Skeletal muscle tissue (tissue), 4 donors: Measurements from ENCODE around the gene CALY. TPM values are rescaled to one million over a fixed set of nuclear protein-coding genes. Genes with fewer than 3 reads are reported as not detected.
A peak's percentile ranks its signal among the peaks of the same experiment; 100 is the strongest.

Source experiments
- H3K27ac ChIP-seq: one replicate; pipeline ENCODE4 v1.7.0; 2013; ENCODE audit warnings: mild to moderate bottlenecking, low read depth, low read length, inconsistent platforms
- H3K27me3 ChIP-seq, 3 donors: one replicate each; pipeline ENCODE4 v1.7.0; 2013; ENCODE audit warnings: low read length in 3 of 3; ENCODE audit not compliant: control insufficient read depth in 3 of 3, insufficient read depth in 3 of 3
- H3K36me3 ChIP-seq, 3 donors: one replicate each; pipeline ENCODE4 v1.7.0; 2013; ENCODE audit warnings: low read length in 3 of 3; ENCODE audit not compliant: control insufficient read depth in 3 of 3, insufficient read depth in 3 of 3
- H3K4me1 ChIP-seq, 3 donors: one replicate each; pipeline ENCODE4 v1.7.0; 2013; ENCODE audit warnings: low read length in 3 of 3, mild to moderate bottlenecking in 3 of 3; ENCODE audit not compliant: control insufficient read depth in 3 of 3, insufficient read depth in 3 of 3
- H3K4me3 ChIP-seq, 3 donors: one replicate each; pipeline ENCODE4 v1.7.0; 2013; ENCODE audit warnings: low read length in 3 of 3
- H3K9ac ChIP-seq, 3 donors: one replicate each; pipeline ENCODE4 v1.7.0; 2013; ENCODE audit warnings: low read length in 3 of 3, mild to moderate bottlenecking in 3 of 3, moderate library complexity in 2 of 3, low read depth in 1 of 3
- H3K9me3 ChIP-seq, 3 donors: one replicate each; pipeline ENCODE4 v1.7.0; 2013; ENCODE audit warnings: low read length in 3 of 3; ENCODE audit not compliant: control insufficient read depth in 3 of 3
- total RNA-seq: library from RNA; depleted of rRNA; stranded (reverse); fragments of >200 nt; gene quantifications from one replicate; pipeline ENCODE4 v1.2.3, GENCODE V29; 2014
- donor health status: Osteomylitis.

The CALY gene
- total RNA-seq, 1 donor from 2014 or later, result not detected

GRCh38 chr10:133307776-133308420 is 28.8 kb downstream of the CALY start:
- Histone ChIP-seq H3K4me3 (peak overlapping the region; percentile 91 to 93 (median 92)), H3K4me1 (peaks cover 20 to 38% (median 26%) of the 10 kb centered on the region in 3 donors), H3K36me3 (peaks cover 22 to 29% (median 27%) of the 10 kb centered on the region in 3 donors), H3K27ac (peak overlapping the region; percentile 93), H3K9ac (peak overlapping the region; percentile 92 to 94 (median 92)), H3K9me3 (no peaks in the 10 kb centered on the region), H3K27me3 (no peaks in the 10 kb centered on the region)

GRCh38 chr10:133306941-133307379 is 29.7 kb downstream of the CALY start:
- H3K9ac ChIP-seq, result peak overlapping the region in 1 of 3 donors; percentile 94
- no peaks in the 10 kb centered on the region for H3K27me3 ChIP-seq
- peaks cover 20 to 38% (median 26%) of the 10 kb centered on the region in 3 donors for H3K4me1 ChIP-seq
- H3K4me3 ChIP-seq, result peak overlapping the region in 2 of 3 donors; percentile 91 to 92
- H3K36me3 ChIP-seq, result peaks cover 26 to 27% (median 26%) of the 10 kb centered on the region in 3 donors
- H3K27ac ChIP-seq, result peak overlapping the region; percentile 12
- H3K9me3 ChIP-seq, result no peaks in the 10 kb centered on the region

GRCh38 chr10:133306097-133306476 is 30.6 kb downstream of the CALY start:
- peak overlapping the region in 1 of 3 donors; percentile 3 for H3K4me3 ChIP-seq
- peak overlapping the region; percentile 62 for H3K27ac ChIP-seq
- peaks cover 20 to 38% (median 26%) of the 10 kb centered on the region in 3 donors for H3K4me1 ChIP-seq
- H3K9ac ChIP-seq, result peak overlapping the region in 1 of 3 donors; percentile 43
- H3K36me3 ChIP-seq, result peaks cover 24 to 25% (median 24%) of the 10 kb centered on the region in 3 donors
- no peaks in the 10 kb centered on the region for H3K9me3 ChIP-seq
- H3K27me3 ChIP-seq, result no peaks in the 10 kb centered on the region

GRCh38 chr10:133303206-133303605 is 33.5 kb downstream of the CALY start:
- Histone ChIP-seq H3K27me3 (no peaks in the 10 kb centered on the region), H3K4me3 (no peak overlapping the region), H3K27ac (no peak overlapping the region), H3K9me3 (no peaks in the 10 kb centered on the region), H3K4me1 (peaks cover 17 to 28% (median 21%) of the 10 kb centered on the region in 3 donors), H3K36me3 (peaks cover 37 to 43% (median 39%) of the 10 kb centered on the region in 3 donors), H3K9ac (no peak overlapping the region)

GRCh38 chr10:133302230-133302629 is 34.5 kb downstream of the CALY start:
- Histone ChIP-seq H3K9ac (no peak overlapping the region), H3K27me3 (no peaks in the 10 kb centered on the region), H3K4me3 (no peak overlapping the region), H3K27ac (no peak overlapping the region), H3K9me3 (no peaks in the 10 kb centered on the region), H3K36me3 (peaks cover 47 to 53% (median 48%) of the 10 kb centered on the region in 3 donors), H3K4me1 (peaks cover 9 to 19% (median 13%) of the 10 kb centered on the region in 3 donors)

- Histone ChIP-seq H3K27ac (no peak overlapping the region), H3K9me3 (no peaks in the 10 kb centered on the region), H3K4me1 (peaks cover 0 to 4% (median 0%) of the 10 kb centered on the region in 3 donors), H3K27me3 (no peaks in the 10 kb centered on the region), H3K9ac (no peak overlapping the region), H3K36me3 (peaks cover 61 to 73% (median 65%) of the 10 kb centered on the region in 3 donors), H3K4me3 (no peak overlapping the region)
Observed at GRCh38 chr10:133299738-133300137, 37.0 kb downstream of the CALY start.

- no peak overlapping the region for H3K4me3 ChIP-seq
- no peaks in the 10 kb centered on the region for H3K27me3 ChIP-seq
- no peak overlapping the region for H3K9ac ChIP-seq
- H3K4me1 ChIP-seq, result peaks cover 0 to 4% (median 0%) of the 10 kb centered on the region in 3 donors
- H3K27ac ChIP-seq, result no peak overlapping the region
- H3K36me3 ChIP-seq, result peaks cover 65 to 77% (median 70%) of the 10 kb centered on the region in 3 donors
- no peaks in the 10 kb centered on the region for H3K9me3 ChIP-seq
Observed at GRCh38 chr10:133299224-133299623, 37.5 kb downstream of the CALY start.

GRCh38 chr10:133298466-133298865 is 38.2 kb downstream of the CALY start:
- no peak overlapping the region for H3K27ac ChIP-seq
- no peaks in the 10 kb centered on the region for H3K9me3 ChIP-seq
- no peak overlapping the region for H3K4me3 ChIP-seq
- peaks cover 71 to 81% (median 77%) of the 10 kb centered on the region in 3 donors for H3K36me3 ChIP-seq
- no peaks in the 10 kb centered on the region for H3K4me1 ChIP-seq
- no peaks in the 10 kb centered on the region for H3K27me3 ChIP-seq
- no peak overlapping the region for H3K9ac ChIP-seq

GRCh38 chr10:133297504-133297903 is 39.2 kb downstream of the CALY start:
- Histone ChIP-seq H3K36me3 (peaks cover 75 to 88% (median 84%) of the 10 kb centered on the region in 3 donors), H3K27ac (no peak overlapping the region), H3K27me3 (no peaks in the 10 kb centered on the region), H3K4me1 (no peaks in the 10 kb centered on the region), H3K4me3 (no peak overlapping the region), H3K9me3 (no peaks in the 10 kb centered on the region), H3K9ac (no peak overlapping the region)
